ENCODE data around the gene SUOX.
"Not testable (repeated sequence)": the region's sequence is repeated elsewhere in the genome, so short reads cannot be mapped to it uniquely, and the experiment has no call there.

The SUOX gene

GRCh38 chr12:55984861-55985260 is 12.2 kb upstream of the SUOX start:
- DNase-seq = no peak

- no peak for DNase-seq
Observed at GRCh38 chr12:55985341-55985740, 11.7 kb upstream of the SUOX start.

GRCh38 chr12:55985976-55986375 is 11.1 kb upstream of the SUOX start:
- not testable (repeated sequence) for DNase-seq

- DNase-seq = no peak
Observed at GRCh38 chr12:55991110-55991509, 6.0 kb upstream of the SUOX start.

GRCh38 chr12:55993230-55993853 is 3.7 kb upstream of the SUOX start:
- no peak for DNase-seq

GRCh38 chr12:55995366-55995765 is 1.7 kb upstream of the SUOX start:
- no peak for DNase-seq

GRCh38 chr12:55996201-55996714 is 818 bp upstream of the SUOX start:
- DNase-seq = peak; percentile 81

GRCh38 chr12:55997535-55997859 is 421 bp downstream of the SUOX start:
- no peak for DNase-seq

GRCh38 chr12:55999522-55999921 is 2.4 kb downstream of the SUOX start:
- not testable (repeated sequence) for DNase-seq

- not testable (repeated sequence) for DNase-seq
Observed at GRCh38 chr12:55999999-56000540, 3.0 kb downstream of the SUOX start.

GRCh38 chr12:56001487-56002100 is 4.5 kb downstream of the SUOX start:
- DNase-seq = no peak

- DNase-seq = not testable (repeated sequence)
Observed at GRCh38 chr12:56003376-56003775, 6.3 kb downstream of the SUOX start.

- no peak for DNase-seq
Observed at GRCh38 chr12:56004211-56004610, 7.1 kb downstream of the SUOX start.

- peak; percentile 38 for DNase-seq
Observed at GRCh38 chr12:56007564-56008559, 10.8 kb downstream of the SUOX start.

- DNase-seq = no peak
Observed at GRCh38 chr12:56010111-56010570, 13.1 kb downstream of the SUOX start.

- no peak for DNase-seq
Observed at GRCh38 chr12:56011509-56012090, 14.5 kb downstream of the SUOX start.

GRCh38 chr12:56013482-56013881 is 16.4 kb downstream of the SUOX start:
- no peak for DNase-seq

- DNase-seq = no peak
Observed at GRCh38 chr12:56014205-56014604, 17.1 kb downstream of the SUOX start.

GRCh38 chr12:56017181-56017580 is 20.1 kb downstream of the SUOX start:
- no peak for DNase-seq

- DNase-seq = no peak
Observed at GRCh38 chr12:56018356-56018755, 21.3 kb downstream of the SUOX start.

GRCh38 chr12:56020423-56021184 is 23.5 kb downstream of the SUOX start, which contains the start of gene IKZF4:
Gene IKZF4 (plus strand): TSS chr12:56021043. CDS start chr12:56021494, 451 bp downstream.
- no peak for DNase-seq
